GM06990 (cell line): ENCODE data around the gene A2M.

Experiments
- DNase-seq: peaks from one replicate; pipeline ENCODE4 v3.0.0-alpha.2; 2011; ENCODE audit not compliant: insufficient read length; ENCODE audit errors: extremely low read depth
- H3K27me3 ChIP-seq: replicated peaks from 2 replicates; pipeline ENCODE4 v1.6.0; 2011; ENCODE audit warnings: low read length; ENCODE audit not compliant: control insufficient read depth, insufficient read depth
- H3K36me3 ChIP-seq: 2 replicates; pipeline ENCODE4 v1.5.1; 2011; ENCODE audit warnings: low read length; ENCODE audit not compliant: control insufficient read depth, insufficient read depth
- H3K4me3 ChIP-seq: replicated peaks from 2 replicates; pipeline ENCODE4 v1.5.1; 2011; ENCODE audit warnings: low read depth, mild to moderate bottlenecking, control low read depth, low read length
- CTCF ChIP-seq: IDR thresholded peaks from 2 replicates; pipeline ENCODE4 v1.5.1; 2011; ENCODE audit warnings: low read length, control low read depth, mild to moderate bottlenecking, inconsistent platforms; ENCODE audit not compliant: insufficient read depth, poor library complexity, severe bottlenecking

Gene A2M

GRCh38 chr12:9066755-9067423 is 48.8 kb downstream of the A2M start:
- Histone ChIP-seq H3K36me3 (no peaks in the 10 kb centered on the region), H3K4me3 (no peak overlapping the region), H3K27me3 (no peaks in the 10 kb centered on the region)
- TF ChIP-seq CTCF: no peak
- DNase-seq: no peak

GRCh38 chr12:9066183-9066623 is 49.5 kb downstream of the A2M start:
- no peak for TF ChIP-seq CTCF
- Histone ChIP-seq H3K36me3 (no peaks in the 10 kb centered on the region), H3K27me3 (no peaks in the 10 kb centered on the region), H3K4me3 (no peak overlapping the region)
- no peak for DNase-seq

GRCh38 chr12:9065607-9065856 is 50.2 kb downstream of the A2M start:
- H3K36me3 ChIP-seq: no peaks in the 10 kb centered on the region
- no peak for TF ChIP-seq CTCF
- H3K4me3 ChIP-seq: no peak overlapping the region
- H3K27me3 ChIP-seq: no peaks in the 10 kb centered on the region
- no peak for DNase-seq

GRCh38 chr12:9064815-9065606 is 50.7 kb downstream of the A2M start:
- no peaks in the 10 kb centered on the region for H3K36me3 ChIP-seq
- TF ChIP-seq CTCF: no peak
- no peak for DNase-seq
- no peak overlapping the region for H3K4me3 ChIP-seq
- H3K27me3 ChIP-seq: no peaks in the 10 kb centered on the region

GRCh38 chr12:9064201-9064814 is 51.4 kb downstream of the A2M start:
- peak; percentile 24 for TF ChIP-seq CTCF
- H3K36me3 ChIP-seq: no peaks in the 10 kb centered on the region
- no peaks in the 10 kb centered on the region for H3K27me3 ChIP-seq
- DNase-seq: peak; percentile 33
- H3K4me3 ChIP-seq: no peak overlapping the region
